Endothelial cell of umbilical vein (primary cell): Measurements from ENCODE around the gene GPR108. TPM values are rescaled to one million over a fixed set of nuclear protein-coding genes. Genes with fewer than 3 reads are reported as not detected.

Experiments used
- BruUV-seq: library from RNA; stranded (reverse); fragments of 400-500 nt; replicated peaks from 2 replicates; lab custom pipeline; 2021; lab: Mats Ljungman, UMichigan
- CTCF ChIA-PET: fragments of 300-600, 350-600 bp; sonication (Branson Sonifier 250); formaldehyde crosslinking; loops from one replicate; lab custom pipeline; 2021; ENCODE audit warnings: antibody characterized with exemption, inconsistent platforms; lab: Charles Lee
- POLR2A ChIA-PET: fragments of 300-600, 350-600 bp; sonication (Branson Sonifier 250); formaldehyde crosslinking; loops from one replicate; lab custom pipeline; 2021; ENCODE audit warnings: antibody characterized with exemption, inconsistent platforms; lab: Charles Lee
- DNase-seq: peaks from one replicate; pipeline ENCODE4 v3.0.0-alpha.2; 2011; ENCODE audit warnings: low read depth, low spot score
- FAIRE-seq: peaks from 2 replicates; lab custom pipeline; 2011; peaks lifted over from hg19 to GRCh38; lab: Jason Lieb, UNC
- H2AFZ ChIP-seq: 2 replicates; pipeline ENCODE4 v1.6.0; 2012; ENCODE audit warnings: low read depth, low read length, control low read depth, inconsistent platforms
- H3K27ac ChIP-seq: 2 replicates; pipeline ENCODE4 v1.5.1; 2011; ENCODE audit warnings: low read depth, mild to moderate bottlenecking, control low read depth, low read length, moderate library complexity; ENCODE audit not compliant: insufficient read depth
- H3K27me3 ChIP-seq, 2 experiments: 2 replicates each; pipeline versions ENCODE4 v1.6.0 to v1.6.1; 2011; ENCODE audit warnings: low read length in 2 of 2, mixed read lengths in 1 of 2; ENCODE audit not compliant: control insufficient read depth in 2 of 2, insufficient read depth in 2 of 2
- H3K36me3 ChIP-seq, 2 experiments: 2 replicates in 1 of 2; 3 replicates in 1 of 2; pipeline ENCODE4 v1.5.1; 2011; ENCODE audit warnings: low read length in 2 of 2, mild to moderate bottlenecking in 1 of 2, moderate library complexity in 1 of 2; ENCODE audit not compliant: control insufficient read depth in 2 of 2, insufficient read depth in 2 of 2; ENCODE audit errors: extremely low read depth in 1 of 2
- H3K4me1 ChIP-seq: 3 replicates; pipeline ENCODE4 v1.5.1; 2011; ENCODE audit warnings: mild to moderate bottlenecking, low read length; ENCODE audit not compliant: control insufficient read depth, insufficient read depth; ENCODE audit errors: extremely low read depth
- H3K4me2 ChIP-seq: 2 replicates; pipeline ENCODE4 v1.6.1; 2011; ENCODE audit warnings: low read length, control low read depth, mixed read lengths; ENCODE audit not compliant: insufficient read depth
- H3K4me3 ChIP-seq, 3 experiments: fragments of 200-600 bp in 1 of 3; sonication (generic), shearing (Covaris generic) in 1 of 3; replicated peaks in 1 of 3; 2 replicates each; pipeline ENCODE4 v1.5.1; 2011 to 2016; ENCODE audit warnings: control low read depth in 3 of 3, low read length in 3 of 3, mild to moderate bottlenecking in 2 of 3, inconsistent platforms in 1 of 3, low read depth in 1 of 3, moderate library complexity in 1 of 3; ENCODE audit not compliant: insufficient read depth in 1 of 3
- H3K79me2 ChIP-seq: 2 replicates; pipeline ENCODE4 v1.6.0; 2012; ENCODE audit warnings: low read length, inconsistent platforms; ENCODE audit not compliant: control insufficient read depth, insufficient read depth
- H3K9ac ChIP-seq: replicated peaks from 2 replicates; pipeline ENCODE3; 2011; ENCODE audit warnings: low read length, control low read depth; ENCODE audit not compliant: insufficient read depth; ENCODE audit errors: extremely low read depth
- H3K9me1 ChIP-seq: replicated peaks from 3 replicates; pipeline ENCODE4 v1.6.0; 2011; ENCODE audit warnings: mild to moderate bottlenecking, low read length; ENCODE audit not compliant: control insufficient read depth, insufficient read depth; ENCODE audit errors: extremely low read depth
- H3K9me3 ChIP-seq: replicated peaks from 2 replicates; pipeline ENCODE4 v1.5.1; 2012; ENCODE audit warnings: low read length, inconsistent platforms; ENCODE audit not compliant: control insufficient read depth, insufficient read depth
- H4K20me1 ChIP-seq: replicated peaks from 2 replicates; pipeline ENCODE3; 2011; ENCODE audit warnings: mild to moderate bottlenecking, low read length; ENCODE audit not compliant: control insufficient read depth, insufficient read depth; ENCODE audit errors: extremely low read depth
- CTCF ChIP-seq, 2 donors: IDR thresholded peaks; 1 replicate in 1 of 2; 2 replicates in 1 of 2; pipeline ENCODE4 v1.5.1; 2011; ENCODE audit warnings: low read length in 2 of 2, mild to moderate bottlenecking in 2 of 2, moderate library complexity in 2 of 2, control low read depth in 1 of 2, inconsistent platforms in 1 of 2, low read depth in 1 of 2; ENCODE audit not compliant: insufficient read depth in 1 of 2; ENCODE audit errors: extremely low read depth in 1 of 2
- GATA2 ChIP-seq: IDR thresholded peaks from 2 replicates; pipeline ENCODE4 v1.7.0; 2011; ENCODE audit warnings: low read depth, mild to moderate bottlenecking, moderate library complexity, mixed read lengths, low read length; ENCODE audit not compliant: insufficient read length, insufficient read depth
- dilution Hi-C: fragments of 300-500 bp; cut with MboI; formaldehyde crosslinking; loops from one replicate; pipeline ENCODE4 v1.15.0; 2019; ENCODE audit warnings: low sequenced_read_pairs; ENCODE audit not compliant: extremely low pct_ligation_motif_present
- intact Hi-C: fragments of 100-400 bp; cut with micrococcal nuclease; formaldehyde crosslinking; loops from one replicate; pipeline ENCODE4 v1.10.0; 2022
- polyA plus RNA-seq, 4 experiments: library from polyadenylated mRNA; depleted of rRNA in 3 of 4; stranded (reverse) in 3 of 4; unstranded in 1 of 4; fragments of >200 nt; gene quantifications; 2 replicates each; pipeline versions ENCODE4 v1.2.1 to v1.2.3, GENCODE V29; 2011 to 2012; ENCODE audit warnings: missing spikeins in 1 of 4
- total RNA-seq: library from RNA; stranded (reverse); gene quantifications from 2 replicates; pipeline ENCODE4 v1.2.3, GENCODE V29; 2021

Gene GPR108
- total and polyA plus RNA-seq, 2 donors (not counting 3 experiments of a cell fraction or from before 2014, with no cell fraction given) = 68.5 to 80.2 TPM

- DNase-seq (peak; percentile 77), FAIRE-seq (no peak)
- peaks cover 46% of the 10 kb centered on the region for H3K4me1 ChIP-seq
- dilution Hi-C loops = no loop called here
- no peak for TF ChIP-seq GATA2
- peak; percentile 61 to 71 for TF ChIP-seq CTCF (IDR thresholded peaks at IDR 0.05; ENCODE audit: extremely low read depth in 1 of 2, insufficient read depth in 1 of 2, low read depth in 1 of 2, low read length in 2 of 2)
- H3K4me2 ChIP-seq = no peak overlapping the region
- peak overlapping the region; percentile 82 for H2AFZ ChIP-seq
- peaks cover 31% of the 10 kb centered on the region for H3K79me2 ChIP-seq
- no peaks in the 10 kb centered on the region for H3K27me3 ChIP-seq
- ChIA-PET CTCF (interaction anchor here (0.6 to 6.2 kb wide), 15 partner anchors 12 to 221 kb away, joined by 3 to 179 read pairs (median 4); partner anchors contain the start of gene VAV1), POLR2A (interaction anchor here (1.1 kb wide), 1 partner anchor 125 kb away, joined by 3 read pairs; no protein-coding TSS in a partner anchor)
- intact Hi-C loops = loop anchor here (1.0 to 10.0 kb wide), 9 partner anchors 15 to 366 kb away; partner anchors contain the start of genes ALKBH7, KHSRP, TNFSF14 and TNFSF9
- H3K9me1 ChIP-seq = no peaks in the 10 kb centered on the region
- H3K4me3 ChIP-seq = no peak overlapping the region
- H3K27ac ChIP-seq = peak overlapping the region; percentile 54
- no peak overlapping the region for H3K9ac ChIP-seq
- H3K9me3 ChIP-seq = no peaks in the 10 kb centered on the region
- no TSS peak for BruUV-seq
- H4K20me1 ChIP-seq = no peaks in the 10 kb centered on the region
- peaks cover 0 to 4% of the 10 kb centered on the region in 2 experiments for H3K36me3 ChIP-seq
Measured at GRCh38 chr19:6737873-6738786, 750 bp upstream of the GPR108 start.
